B cell (primary cell): ENCODE measurements around the gene PRKCH. TPM values are rescaled to one million over a fixed set of nuclear protein-coding genes. Genes with fewer than 3 reads are reported as not detected.

ENCODE experiments used
- ATAC-seq: fragments of 200-7000 bp; cut with Tn5 transposase; one replicate; pipeline ENCODE4 v1.10.0; 2021; ENCODE audit warnings: low read depth, mild to moderate bottlenecking, moderate number of reproducible peaks, moderate library complexity
- CTCF ChIA-PET: fragments of 350-600 bp; sonication (Branson Sonifier 250); formaldehyde crosslinking; loops from one replicate; lab custom pipeline; 2021; ENCODE audit warnings: antibody characterized with exemption, inconsistent platforms; lab: Charles Lee
- POLR2A ChIA-PET: fragments of 350-600 bp; sonication (Branson Sonifier 250); formaldehyde crosslinking; loops from one replicate; lab custom pipeline; 2021; ENCODE audit warnings: antibody characterized with exemption; lab: Charles Lee
- DNase-seq: peaks from one replicate; pipeline ENCODE4 v3.0.0; 2013
- H2AFZ ChIP-seq: 2 replicates; pipeline ENCODE4 v1.6.1; 2012; ENCODE audit warnings: mild to moderate bottlenecking, low read depth, low read length; ENCODE audit not compliant: insufficient read depth, poor library complexity, severe bottlenecking
- H3K27ac ChIP-seq, 2 donors: 1 replicate in 1 of 2; 2 replicates in 1 of 2; pipeline ENCODE4 v1.5.1; 2012 to 2013; ENCODE audit warnings: low read length in 2 of 2, mild to moderate bottlenecking in 2 of 2, moderate library complexity in 1 of 2
- H3K27me3 ChIP-seq, 4 experiments: fragments of 200-600 bp in 1 of 4; sonication (generic) in 1 of 4; replicated peaks in 1 of 4; 1 replicate in 2 of 4; 2 replicates in 2 of 4; pipeline versions ENCODE4 v1.6.1 to v1.7.0; 2013 to 2016; ENCODE audit warnings: low read length in 3 of 4, mild to moderate bottlenecking in 2 of 4, mixed read lengths in 1 of 4, moderate library complexity in 1 of 4; ENCODE audit not compliant: insufficient read depth in 4 of 4, control insufficient read depth in 3 of 4; ENCODE audit errors: control extremely low read depth in 1 of 4
- H3K36me3 ChIP-seq, 2 experiments: replicated peaks in 1 of 2; 1 replicate in 1 of 2; 2 replicates in 1 of 2; pipeline versions ENCODE4 v1.6.1 to v1.7.1; 2013; ENCODE audit warnings: low read length in 1 of 2; ENCODE audit not compliant: insufficient read depth in 2 of 2, control insufficient read depth in 1 of 2; ENCODE audit errors: control extremely low read depth in 1 of 2, extremely low read depth in 1 of 2
- H3K4me1 ChIP-seq, 2 donors: fragments of 200-600 bp in 1 of 2; sonication (generic) in 1 of 2; 1 replicate in 1 of 2; 2 replicates in 1 of 2; pipeline versions ENCODE4 v1.5.1 to v1.6.1; 2013 to 2017; ENCODE audit warnings: low read length in 2 of 2; ENCODE audit not compliant: control insufficient read depth in 2 of 2, insufficient read depth in 2 of 2
- H3K4me2 ChIP-seq: replicated peaks from 2 replicates; pipeline ENCODE3; 2012; ENCODE audit warnings: mild to moderate bottlenecking, low read depth, low read length; ENCODE audit not compliant: poor library complexity, severe bottlenecking
- H3K4me3 ChIP-seq, 5 experiments: fragments of 200-600 bp in 1 of 5; sonication (generic) in 1 of 5; 1 replicate in 3 of 5; 2 replicates in 2 of 5; pipeline versions ENCODE4 v1.5.1 to v1.7.0; 2011 to 2016; ENCODE audit warnings: low read length in 4 of 5, mild to moderate bottlenecking in 4 of 5, low read depth in 2 of 5, control low read depth in 1 of 5, moderate library complexity in 1 of 5; ENCODE audit not compliant: insufficient read depth in 1 of 5; ENCODE audit errors: control extremely low read depth in 1 of 5, extremely low read depth in 1 of 5
- H3K79me2 ChIP-seq: fragments of 200-600 bp; sonication (generic); one replicate; pipeline ENCODE4 v1.6.0; 2016; ENCODE audit warnings: low read length; ENCODE audit not compliant: control insufficient read depth, insufficient read depth
- H3K9ac ChIP-seq: fragments of 200-600 bp; sonication (generic); 2 replicates; pipeline ENCODE4 v1.6.1; 2017; ENCODE audit warnings: mild to moderate bottlenecking, low read length, moderate library complexity
- H3K9me3 ChIP-seq, 3 donors: one replicate each; pipeline versions ENCODE4 v1.6.1 to v1.7.1; 2013; ENCODE audit warnings: low read length in 2 of 3; ENCODE audit not compliant: control insufficient read depth in 2 of 3, insufficient read depth in 1 of 3; ENCODE audit errors: control extremely low read depth in 1 of 3
- H4K20me1 ChIP-seq: 2 replicates; pipeline ENCODE4 v1.6.0; 2012; ENCODE audit warnings: mild to moderate bottlenecking, low read length; ENCODE audit not compliant: insufficient read depth, control insufficient read depth, poor library complexity, severe bottlenecking
- H3K27ac Mint-ChIP-seq: one replicate; pipeline ENCODE4 v1.8.0; 2021; ENCODE audit warnings: mixed read lengths
- H3K27me3 Mint-ChIP-seq: one replicate; pipeline ENCODE4 v1.8.0; 2021; ENCODE audit warnings: mixed read lengths
- H3K4me1 Mint-ChIP-seq: one replicate; pipeline ENCODE4 v1.8.0; 2021; ENCODE audit warnings: mixed read lengths
- H3K4me3 Mint-ChIP-seq: one replicate; pipeline ENCODE4 v1.8.0; 2021; ENCODE audit warnings: mixed read lengths
- H3K9me3 Mint-ChIP-seq: one replicate; pipeline ENCODE4 v1.8.0; 2022; ENCODE audit warnings: mixed read lengths; ENCODE audit not compliant: insufficient read depth
- CTCF ChIP-seq: fragments of 200-600 bp; IDR thresholded peaks from one replicate; pipeline ENCODE4 v1.8.0; 2022; ENCODE audit warnings: antibody characterized with exemption, mild to moderate bottlenecking
- EZH2 ChIP-seq: IDR thresholded peaks from 2 replicates; pipeline ENCODE4 v1.6.1; 2012; ENCODE audit warnings: borderline replicate concordance, low read depth, mild to moderate bottlenecking, moderate library complexity, low read length; ENCODE audit not compliant: insufficient read depth, poor library complexity, severe bottlenecking
- WGBS: methylation state at CpG from one replicate; pipeline ENCODE4 v1.1.5; 2013; ENCODE audit warnings: missing lambda C conversion rate; ENCODE audit not compliant: insufficient coverage; 5-methylcytosine and 5-hydroxymethylcytosine counted together
- intact Hi-C: fragments of 100-400 bp; cut with micrococcal nuclease; formaldehyde crosslinking; loops from one replicate; pipeline ENCODE4 v1.10.0; 2022
- polyA plus RNA-seq: library from polyadenylated mRNA; depleted of rRNA; stranded (reverse); fragments of >200 nt; gene quantifications from 2 replicates; pipeline ENCODE4 v1.2.3, GENCODE V29; 2012
- total RNA-seq, 2 donors: library from RNA; stranded (reverse); fragments of 120-200 nt in 1 of 2; gene quantifications; 1 replicate in 1 of 2; 2 replicates in 1 of 2; pipeline versions ENCODE4 v1.2.3 to v1.2.4, GENCODE V29; 2013 to 2022

PRKCH gene
- total and polyA plus RNA-seq, 2 donors (not counting 1 experiment from before 2014, with no cell fraction given), result 2.0 to 5.0 TPM

- Histone ChIP-seq H3K27ac (no peak overlapping the region), H3K9me3 (peaks cover 4 to 28% (median 19%) of the 10 kb centered on the region in 3 donors), H4K20me1 (no peaks in the 10 kb centered on the region), H3K79me2 (no peaks in the 10 kb centered on the region), H3K27me3 (no peaks in the 10 kb centered on the region), H3K4me1 (no peaks in the 10 kb centered on the region), H3K4me2 (no peak overlapping the region), H3K4me3 (no peak overlapping the region), H3K36me3 (no peaks in the 10 kb centered on the region), H2AFZ (no peak overlapping the region), H3K9ac (no peak overlapping the region)
- WGBS, result no CpG with 5 or more reads among the region's 2 CpGs
- Mint-ChIP-seq H3K4me3 (no peak overlapping the region), H3K9me3 (peaks cover 20% of the 10 kb centered on the region), H3K27ac (no peak overlapping the region), H3K4me1 (no peaks in the 10 kb centered on the region), H3K27me3 (no peaks in the 10 kb centered on the region)
- ChIA-PET POLR2A (no interaction called here), CTCF (no interaction called here)
- ATAC-seq, result no peak
- no peak for TF ChIP-seq CTCF
- intact Hi-C loops, result no loop called here
- no peak for DNase-seq
Observed at GRCh38 chr14:61372379-61372778, 51.0 kb downstream of the PRKCH start.

GRCh38 chr14:61372842-61373555 is 51.6 kb downstream of the PRKCH start:
- DNase-seq (no peak), ATAC-seq (no peak)
- TF ChIP-seq EZH2 (no peak), CTCF (no peak)
- H3K4me3 Mint-ChIP-seq, result no peak overlapping the region
- intact Hi-C loops, result no loop called here
- no peaks in the 10 kb centered on the region for H3K4me1 ChIP-seq
- peaks cover 4 to 28% (median 19%) of the 10 kb centered on the region in 3 donors for H3K9me3 ChIP-seq
- H3K9me3 Mint-ChIP-seq, result peaks cover 20% of the 10 kb centered on the region
- no peaks in the 10 kb centered on the region for H4K20me1 ChIP-seq
- ChIA-PET POLR2A (no interaction called here), CTCF (no interaction called here)
- H3K27me3 ChIP-seq, result no peaks in the 10 kb centered on the region
- H3K36me3 ChIP-seq, result no peaks in the 10 kb centered on the region
- WGBS, result 88% methylated on average over 1 of the region's 3 CpGs
- no peak overlapping the region for H3K27ac Mint-ChIP-seq
- H3K79me2 ChIP-seq, result no peaks in the 10 kb centered on the region
- H3K27ac ChIP-seq, result no peak overlapping the region
- no peak overlapping the region for H3K9ac ChIP-seq
- H3K4me3 ChIP-seq, result no peak overlapping the region
- H3K4me2 ChIP-seq, result no peak overlapping the region
- no peaks in the 10 kb centered on the region for H3K4me1 Mint-ChIP-seq
- no peak overlapping the region for H2AFZ ChIP-seq
- H3K27me3 Mint-ChIP-seq, result no peaks in the 10 kb centered on the region
